ENCODE data around the gene ATP10A.

Gene ATP10A

DNA sequence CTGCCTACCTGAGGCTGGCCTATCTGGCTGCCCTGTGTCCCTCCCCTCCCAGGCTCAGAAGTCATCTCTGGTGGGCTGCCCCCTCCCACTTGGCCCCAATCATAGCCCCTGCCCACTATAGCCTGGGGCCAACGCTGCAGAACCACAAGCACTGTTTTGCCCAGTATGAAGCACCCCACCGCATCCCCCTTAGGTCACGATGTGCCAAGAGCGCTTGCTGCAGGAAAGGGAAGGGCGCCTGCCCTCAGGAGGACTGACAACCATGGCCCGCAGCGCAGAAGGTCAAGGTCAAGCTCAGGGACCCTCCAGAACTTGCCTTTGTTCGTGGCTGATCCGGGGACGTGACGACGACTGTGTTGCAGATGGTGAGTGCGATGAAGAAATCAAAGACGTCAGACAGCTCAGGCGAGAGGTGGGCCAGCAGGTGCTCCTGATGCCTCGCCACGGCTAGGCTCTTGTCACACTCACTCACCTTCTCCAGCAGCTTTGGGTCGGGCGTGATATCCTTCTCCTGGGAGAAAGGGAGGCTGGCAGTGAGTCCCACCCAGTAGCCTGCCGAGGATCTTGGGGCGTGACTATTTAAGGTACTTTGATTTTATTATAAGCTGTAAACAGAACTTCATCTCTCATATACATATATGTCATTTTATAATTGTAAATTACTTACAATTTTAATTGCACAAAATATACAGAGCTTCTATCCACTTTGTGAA, 146.6 kb downstream of the ATP10A start:
- no peak for DNase-seq

DNA sequence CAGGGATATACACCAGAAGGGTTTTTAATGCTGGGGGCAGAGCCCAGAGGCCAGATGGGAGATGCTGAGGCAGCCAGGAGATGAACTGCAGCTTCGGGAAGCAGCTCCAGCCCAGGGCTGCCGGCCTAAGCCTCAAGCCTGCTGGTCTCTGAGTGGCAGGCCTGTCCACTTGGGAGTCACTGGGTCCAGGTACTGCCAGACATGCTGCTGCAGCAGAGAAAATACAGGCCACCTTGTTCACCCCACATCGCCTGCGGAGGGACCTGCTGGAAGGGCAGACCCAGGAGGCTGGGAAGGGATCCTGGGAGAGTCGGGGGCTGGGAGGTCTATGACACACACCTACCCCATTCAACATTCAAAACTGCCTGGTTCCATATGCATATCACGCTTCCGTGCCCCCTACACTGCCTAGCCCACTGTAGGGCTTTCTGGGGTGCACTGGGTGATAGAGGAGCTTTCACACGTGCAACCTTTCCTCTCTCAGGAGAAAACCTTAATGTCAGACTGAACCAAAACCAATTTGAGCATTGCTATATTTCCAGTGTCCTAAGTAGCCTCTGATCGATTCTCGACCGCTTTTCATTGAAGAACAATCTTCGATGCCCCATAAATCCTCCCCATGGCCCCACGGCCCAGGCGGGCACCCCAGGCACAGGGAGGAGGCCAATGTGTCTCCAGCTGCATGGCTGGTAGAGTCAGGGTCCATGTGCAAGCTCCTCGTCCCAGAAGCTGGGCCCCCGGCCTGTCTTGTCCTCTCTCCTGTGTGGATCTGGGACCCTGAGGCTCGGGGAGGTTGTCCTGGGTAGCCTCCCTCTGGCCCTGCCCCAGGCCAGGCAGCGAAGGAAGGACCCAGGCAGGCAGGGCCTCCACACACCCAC, 147.4 kb downstream of the ATP10A start:
- DNase-seq, result no peak

DNA sequence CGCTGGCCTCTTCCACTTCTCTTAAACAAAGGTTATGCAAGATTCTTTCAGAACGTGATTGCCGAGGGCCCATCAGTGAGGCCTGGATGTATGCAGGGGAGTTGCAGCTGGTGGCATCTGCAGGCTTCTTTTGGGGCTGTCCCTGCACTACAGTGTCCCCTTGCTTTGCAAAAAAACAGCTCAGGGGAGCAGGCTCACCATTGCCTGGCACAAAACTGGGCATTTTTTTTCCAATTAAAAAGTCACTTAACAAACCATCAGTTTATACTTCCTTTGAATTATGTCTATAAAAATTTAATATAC, 148.6 kb downstream of the ATP10A start:
- DNase-seq, result no peak

GRCh38 chr15:25713736-25714537, 149.2 kb downstream of the ATP10A start:
- no peak for DNase-seq

DNA sequence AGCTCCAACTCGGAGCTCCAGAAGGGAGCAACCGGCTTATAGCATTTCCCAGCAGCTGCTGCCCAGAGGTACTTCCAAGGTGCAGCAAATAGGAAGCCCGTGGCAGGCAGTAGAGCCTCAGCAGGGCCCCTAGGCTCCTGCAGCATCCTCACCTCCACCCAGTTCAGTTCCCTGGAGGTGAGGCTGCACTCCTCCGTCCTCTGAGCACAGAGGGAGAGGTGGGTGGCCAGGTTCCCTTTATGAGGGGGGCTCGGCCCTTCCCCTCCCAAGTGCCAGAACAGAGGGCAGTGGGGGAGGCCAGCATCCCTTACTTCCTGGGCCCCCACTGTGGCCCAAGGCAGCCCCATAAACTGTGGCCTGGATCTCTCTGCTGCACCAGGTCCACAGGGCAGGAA, 150.2 kb downstream of the ATP10A start:
- no peak for DNase-seq

DNA sequence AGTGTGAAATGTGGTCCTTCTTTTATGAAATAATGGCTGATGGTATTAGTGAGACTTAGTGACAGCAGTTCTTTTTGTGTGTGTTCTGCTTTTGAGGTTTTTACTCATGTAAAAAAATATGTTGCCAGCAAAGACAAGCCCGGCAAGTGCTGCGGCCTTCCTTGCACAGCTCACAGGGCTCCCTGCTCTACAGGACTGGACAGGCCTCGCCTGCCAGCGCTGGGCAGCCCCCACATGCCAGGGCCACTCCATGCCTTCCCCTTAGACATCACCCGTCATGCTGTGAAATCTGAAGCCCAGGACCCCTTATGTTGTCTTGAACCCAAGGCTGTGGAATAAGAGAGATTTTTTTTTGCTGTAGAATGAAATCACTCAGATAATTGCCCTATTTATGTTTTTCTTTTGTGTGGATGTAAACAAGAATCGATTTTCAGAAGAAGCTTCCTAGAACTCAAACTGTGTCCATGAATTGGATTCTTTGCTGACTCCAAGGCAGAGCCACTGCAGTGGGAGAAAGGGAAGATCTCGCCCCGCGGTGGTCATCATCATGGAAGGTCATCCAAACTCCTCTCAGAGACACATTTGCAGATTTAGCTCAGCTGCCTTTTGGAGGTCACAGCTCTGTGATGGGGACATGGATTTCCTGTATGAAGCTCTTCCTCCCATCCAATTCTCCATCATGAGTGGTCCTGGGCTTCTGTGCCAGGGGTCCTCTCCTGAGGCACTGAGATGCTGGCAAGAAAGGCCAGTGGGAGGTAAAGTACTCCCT, 150.8 kb downstream of the ATP10A start:
- no peak for DNase-seq

DNA sequence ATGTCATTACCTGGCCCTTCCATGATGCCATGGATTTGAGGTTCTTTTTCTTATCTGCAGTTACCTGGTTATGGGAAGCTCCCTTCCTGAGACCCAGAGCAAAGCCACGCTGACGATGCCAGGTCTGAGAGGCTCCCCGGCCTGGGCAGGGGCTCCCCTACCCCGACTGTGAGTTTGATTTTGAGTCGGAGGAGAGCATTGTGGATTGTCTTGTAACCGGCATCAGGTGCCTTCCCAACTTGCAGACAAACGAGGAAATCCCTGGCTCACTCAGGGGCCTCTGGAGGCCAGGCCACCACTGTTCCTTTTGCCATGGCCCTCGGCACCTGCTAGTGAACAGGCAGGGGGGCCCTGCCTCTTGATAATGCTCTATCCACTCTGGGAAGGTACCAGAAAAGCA, 151.4 kb downstream of the ATP10A start:
- no peak for DNase-seq

- no peak for DNase-seq
Observed at GRCh38 chr15:25711164-25711563, 152.0 kb downstream of the ATP10A start.

DNA sequence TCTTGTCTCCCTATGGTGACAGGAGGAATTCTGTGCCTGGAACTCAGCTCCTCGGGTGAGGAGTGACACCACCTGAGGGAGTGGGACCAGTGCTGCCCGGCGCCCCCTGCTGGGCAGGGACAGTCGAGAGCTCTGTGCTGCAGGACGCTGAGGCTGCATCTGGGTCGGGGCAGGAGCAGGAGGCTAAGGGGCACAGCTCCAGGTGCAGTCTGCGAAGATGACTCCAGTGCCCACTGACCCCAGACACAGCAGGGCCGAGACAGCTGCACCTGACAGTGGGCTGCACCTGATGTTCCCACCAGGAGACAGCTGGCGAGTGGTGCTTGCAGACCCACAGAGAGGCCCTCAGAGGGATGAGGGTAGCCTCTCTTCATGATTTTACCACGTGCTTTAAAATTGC, 152.9 kb downstream of the ATP10A start:
- DNase-seq, result peak in 4 of 6 experiments; percentile 7 to 39 (median 22)

- DNase-seq, result no peak
Observed at GRCh38 chr15:25709437-25710159, 153.5 kb downstream of the ATP10A start.

GRCh38 chr15:25708391-25708790, 154.7 kb downstream of the ATP10A start:
- DNase-seq, result no peak

DNA sequence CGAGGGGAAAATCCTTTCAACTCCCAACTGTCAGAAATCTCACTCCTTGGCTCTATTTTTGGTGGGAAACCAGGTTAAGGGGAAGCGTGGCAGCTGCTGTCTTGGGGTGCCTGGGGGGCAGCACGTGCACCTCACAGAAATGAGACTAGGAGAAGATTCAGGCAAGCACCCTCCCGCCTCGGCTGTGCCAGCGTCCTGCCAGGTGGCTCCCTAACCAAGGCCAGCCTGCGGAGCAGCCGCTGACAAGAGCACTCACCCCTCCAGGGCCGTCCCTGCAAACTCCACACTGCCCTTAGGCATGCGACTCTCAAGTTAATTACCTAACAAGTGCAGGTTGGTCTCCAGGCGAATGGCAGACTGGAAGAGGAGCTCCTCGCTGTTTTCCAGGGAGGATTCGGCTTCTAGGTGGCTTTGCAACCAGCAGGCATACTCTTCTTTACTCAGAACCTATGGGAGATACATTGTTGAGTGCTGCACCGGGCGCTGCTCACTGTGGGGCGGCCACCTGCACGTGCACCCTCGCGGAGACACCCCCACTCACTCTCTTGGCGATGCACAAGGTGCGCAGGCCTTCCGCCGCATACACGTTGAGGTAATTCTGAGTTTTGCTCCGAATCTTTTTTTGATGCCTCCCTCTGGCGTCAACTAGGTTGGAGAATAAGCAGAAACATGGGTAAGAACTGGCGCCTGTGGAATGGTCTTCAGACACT, 155.3 kb downstream of the ATP10A start:
- no peak for DNase-seq

DNA sequence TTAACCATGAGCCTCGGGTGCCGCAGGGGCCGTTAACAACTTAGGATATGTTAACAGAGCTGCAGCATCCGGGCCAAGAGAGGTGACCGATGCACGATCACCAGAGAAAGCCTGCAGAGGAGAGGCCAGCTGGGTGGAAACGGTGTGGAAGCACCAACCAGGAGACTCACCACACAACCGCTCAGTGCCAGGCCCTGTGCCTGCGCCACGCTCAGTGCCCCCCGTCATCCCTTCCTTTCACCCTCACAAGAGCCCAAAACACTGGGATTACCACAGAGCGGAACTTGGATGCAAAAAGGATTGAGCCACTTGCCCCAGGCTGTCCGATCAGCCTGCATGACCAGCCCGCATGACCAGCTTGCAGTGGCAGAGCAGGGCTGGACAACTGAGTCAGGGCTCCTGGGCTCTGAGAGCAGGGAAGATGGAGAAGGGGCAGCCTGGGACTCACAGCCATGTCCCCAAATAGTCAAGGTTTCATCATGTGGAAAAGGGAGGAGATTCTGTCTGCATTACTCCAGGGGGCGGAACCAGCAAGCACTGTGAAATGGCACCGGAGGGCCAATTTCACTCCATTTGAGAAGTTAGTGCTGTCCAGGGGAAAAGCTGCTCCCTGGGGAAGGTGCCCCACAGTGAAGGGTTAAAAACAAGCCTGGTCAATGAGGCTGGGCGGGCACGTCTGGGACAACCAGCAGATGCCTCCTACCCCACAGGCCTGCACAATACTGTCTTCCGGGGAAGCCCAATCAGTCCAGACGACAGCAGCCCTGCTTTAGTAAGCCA, 156.8 kb downstream of the ATP10A start:
- no peak for DNase-seq

- DNase-seq, result no peak
Observed at GRCh38 chr15:25705433-25706115, 157.6 kb downstream of the ATP10A start.

DNA sequence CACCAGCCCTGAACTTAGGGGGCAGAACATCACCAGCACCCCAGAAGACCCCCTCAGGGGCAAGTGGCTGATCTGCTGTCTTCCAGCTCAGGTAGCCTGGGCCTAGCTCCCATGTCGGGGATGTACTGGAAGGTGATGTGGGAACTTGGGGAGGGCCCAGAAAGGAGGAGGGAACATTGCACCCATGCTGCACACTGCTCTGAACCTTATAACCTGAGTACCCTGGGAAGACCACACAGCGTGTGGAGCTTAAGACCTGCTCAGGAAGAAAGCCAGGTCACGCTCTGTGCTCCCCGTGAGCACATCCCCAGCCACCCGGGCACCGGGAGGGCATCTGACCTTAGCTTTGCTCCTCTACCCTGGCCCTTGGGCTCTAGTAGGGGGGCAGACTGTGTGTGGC, 159.4 kb downstream of the ATP10A start:
- DNase-seq, result no peak

- no peak for DNase-seq
Observed at GRCh38 chr15:25701721-25702465, 161.2 kb downstream of the ATP10A start.

GRCh38 chr15:25700916-25701315, 162.2 kb downstream of the ATP10A start:
- DNase-seq, result no peak

- no peak for DNase-seq
Observed at GRCh38 chr15:25697586-25697985, 165.5 kb downstream of the ATP10A start.

Data from stimulated activated naive CD4-positive, alpha-beta T cell (primary cell).